Esophagus muscularis mucosa (tissue), 4 donors: Measurements from ENCODE around the gene FMN2.

Experiments
- EP300 ChIP-seq: sonication (generic); formaldehyde crosslinking; IDR thresholded peaks from one replicate; pipeline ENCODE4 v1.6.1; 2017; ENCODE audit warnings: antibody characterized with exemption
- POLR2A ChIP-seq: fragments of 450-650 bp; IDR thresholded peaks from one replicate; pipeline ENCODE4 v1.6.1; 2017; ENCODE audit warnings: antibody characterized with exemption, moderate library complexity, mild to moderate bottlenecking, low read depth
- TF ChIP-seq, protein P1 (sequence below), 3 experiments: fragments of 200-600 bp in 2 of 3; fragments of 450-650 bp in 1 of 3; sonication (generic) in 2 of 3; IDR thresholded peaks; one replicate each; pipeline ENCODE4 v1.5.1; 2017 to 2019; ENCODE audit warnings: antibody characterized with exemption in 3 of 3, mild to moderate bottlenecking in 2 of 3, moderate library complexity in 1 of 3

DNA sequence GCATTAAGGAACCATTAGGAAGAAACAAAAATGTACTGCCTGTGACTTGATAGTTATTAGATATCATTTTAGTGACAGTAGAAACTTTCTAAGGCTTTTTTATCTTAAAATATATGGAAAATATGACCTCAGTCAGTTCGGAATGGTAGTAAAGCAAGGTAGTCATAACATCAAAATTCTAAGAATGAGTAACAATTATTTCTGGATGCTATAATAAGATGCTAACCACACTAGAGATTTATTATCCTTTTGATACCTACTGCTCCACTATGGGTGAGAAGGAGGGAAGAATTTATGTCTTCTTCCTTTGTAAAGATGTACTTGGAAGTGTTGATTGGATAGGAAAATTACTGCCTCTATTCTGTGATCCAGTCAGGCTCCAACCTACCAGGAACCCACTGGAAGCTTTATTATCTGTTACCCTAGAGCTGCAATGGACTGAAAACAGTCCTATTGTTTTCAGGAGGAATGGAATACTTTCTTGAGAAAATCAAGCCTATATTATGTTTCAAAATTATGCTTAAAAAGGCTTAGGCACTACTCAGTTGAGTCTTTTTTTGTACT, 8.8 kb downstream of the FMN2 start:
- TF ChIP-seq, protein P1, sequence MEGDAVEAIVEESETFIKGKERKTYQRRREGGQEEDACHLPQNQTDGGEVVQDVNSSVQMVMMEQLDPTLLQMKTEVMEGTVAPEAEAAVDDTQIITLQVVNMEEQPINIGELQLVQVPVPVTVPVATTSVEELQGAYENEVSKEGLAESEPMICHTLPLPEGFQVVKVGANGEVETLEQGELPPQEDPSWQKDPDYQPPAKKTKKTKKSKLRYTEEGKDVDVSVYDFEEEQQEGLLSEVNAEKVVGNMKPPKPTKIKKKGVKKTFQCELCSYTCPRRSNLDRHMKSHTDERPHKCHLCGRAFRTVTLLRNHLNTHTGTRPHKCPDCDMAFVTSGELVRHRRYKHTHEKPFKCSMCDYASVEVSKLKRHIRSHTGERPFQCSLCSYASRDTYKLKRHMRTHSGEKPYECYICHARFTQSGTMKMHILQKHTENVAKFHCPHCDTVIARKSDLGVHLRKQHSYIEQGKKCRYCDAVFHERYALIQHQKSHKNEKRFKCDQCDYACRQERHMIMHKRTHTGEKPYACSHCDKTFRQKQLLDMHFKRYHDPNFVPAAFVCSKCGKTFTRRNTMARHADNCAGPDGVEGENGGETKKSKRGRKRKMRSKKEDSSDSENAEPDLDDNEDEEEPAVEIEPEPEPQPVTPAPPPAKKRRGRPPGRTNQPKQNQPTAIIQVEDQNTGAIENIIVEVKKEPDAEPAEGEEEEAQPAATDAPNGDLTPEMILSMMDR (IDR thresholded peaks at IDR 0.05) = no peak
- no peak for TF ChIP-seq EP300
- no peak for TF ChIP-seq POLR2A
